HG02885 (cell line): ENCODE results near the gene SPATS1.
"Not testable (repeated sequence)": the region's sequence is repeated elsewhere in the genome, so short reads cannot be mapped to it uniquely, and the experiment has no call there.

ENCODE experiments used
- ATAC-seq: cut with Tn5 transposase; IDR thresholded peaks from one replicate; pipeline ENCODE4 v1.9.1; 2021; ENCODE audit warnings: mild to moderate bottlenecking; ENCODE audit not compliant: unreplicated experiment, poor library complexity

SPATS1 gene

DNA sequence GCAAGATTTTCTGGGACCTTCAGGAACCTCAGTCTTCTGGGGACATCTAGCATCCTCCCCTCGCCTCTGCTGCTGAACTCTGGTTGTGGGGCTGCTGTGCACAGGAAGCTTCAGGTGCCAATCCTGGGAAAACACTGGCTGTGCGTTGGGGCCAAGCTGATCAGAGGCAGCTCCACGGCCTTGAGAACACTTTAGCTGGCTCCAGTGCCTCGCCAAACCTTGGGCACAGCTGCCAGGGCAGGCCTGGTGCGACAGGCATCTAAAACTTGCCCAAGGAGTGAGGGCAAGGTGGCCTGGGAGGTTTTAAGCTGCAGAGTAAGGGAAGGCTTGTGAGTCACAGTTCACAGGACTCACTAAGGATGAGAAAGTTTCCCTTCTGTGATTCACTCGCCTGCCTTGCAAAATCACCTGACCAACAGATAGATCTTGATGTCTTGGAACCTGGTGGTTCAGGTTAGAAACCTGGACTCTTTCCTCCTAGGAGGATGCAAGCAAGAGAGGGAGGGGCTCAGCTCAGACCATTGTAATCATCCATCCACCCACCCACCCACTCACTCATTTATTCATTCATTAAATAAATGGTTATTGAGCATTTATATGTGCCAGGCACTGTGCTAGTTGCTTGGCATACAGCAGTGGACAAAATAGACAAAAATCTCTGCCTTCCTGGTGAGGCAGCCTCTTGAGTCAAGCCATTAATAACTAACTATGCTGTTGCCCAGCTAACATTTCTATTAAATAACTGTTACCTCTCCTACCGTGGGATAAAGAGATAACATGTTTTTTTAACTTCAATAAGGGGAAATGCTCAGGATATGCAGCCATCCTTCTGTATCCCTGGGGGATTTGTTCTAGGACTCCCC is 2.5 kb upstream of the SPATS1 start:
- no peak for ATAC-seq

GRCh38 chr6:44341095-44341890 is 1.2 kb upstream of the SPATS1 start:
- ATAC-seq, result no peak

- ATAC-seq, result no peak
These were observed 398 bp upstream of the SPATS1 start for GRCh38 chr6:44342052-44342451.

DNA sequence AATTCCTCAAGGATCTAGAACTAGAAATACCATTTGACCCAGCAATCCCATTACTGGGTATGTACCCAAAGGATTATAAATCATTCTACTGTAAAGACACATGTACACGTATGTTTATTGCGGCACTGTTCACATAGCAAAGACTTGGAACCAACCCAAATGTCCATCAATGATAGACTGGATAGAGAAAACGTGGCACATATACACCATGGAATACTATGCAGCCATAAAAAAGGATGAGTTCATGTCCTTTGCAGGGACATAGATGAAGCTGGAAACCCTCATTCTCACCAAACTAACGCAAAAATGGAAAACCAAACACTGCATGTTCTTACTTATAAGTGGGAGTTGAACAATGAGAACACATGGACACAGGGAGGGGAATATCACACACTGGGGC is 4.4 kb downstream of the SPATS1 start:
- not testable (repeated sequence) for ATAC-seq

GRCh38 chr6:44349904-44350649 is 7.6 kb downstream of the SPATS1 start:
- ATAC-seq, result no peak

DNA sequence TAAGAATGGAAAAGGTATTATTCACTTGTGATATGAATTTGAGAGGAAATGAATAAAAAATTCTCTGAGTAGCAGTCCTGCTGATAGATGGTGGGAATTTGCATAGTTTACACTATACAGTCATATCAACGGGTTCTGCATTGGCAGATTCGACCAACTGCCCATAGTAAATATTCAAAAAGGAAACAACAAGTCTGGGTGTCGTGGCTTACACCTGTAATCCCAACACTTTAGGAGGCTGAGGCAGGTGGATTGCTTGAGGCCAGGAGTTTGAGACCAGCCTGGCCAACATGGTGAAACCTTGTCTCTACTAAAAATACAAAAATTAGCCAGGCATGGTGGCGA is 8.2 kb downstream of the SPATS1 start:
- ATAC-seq, result not testable (repeated sequence)

GRCh38 chr6:44352259-44352658 is 9.8 kb downstream of the SPATS1 start:
- ATAC-seq, result no peak

DNA sequence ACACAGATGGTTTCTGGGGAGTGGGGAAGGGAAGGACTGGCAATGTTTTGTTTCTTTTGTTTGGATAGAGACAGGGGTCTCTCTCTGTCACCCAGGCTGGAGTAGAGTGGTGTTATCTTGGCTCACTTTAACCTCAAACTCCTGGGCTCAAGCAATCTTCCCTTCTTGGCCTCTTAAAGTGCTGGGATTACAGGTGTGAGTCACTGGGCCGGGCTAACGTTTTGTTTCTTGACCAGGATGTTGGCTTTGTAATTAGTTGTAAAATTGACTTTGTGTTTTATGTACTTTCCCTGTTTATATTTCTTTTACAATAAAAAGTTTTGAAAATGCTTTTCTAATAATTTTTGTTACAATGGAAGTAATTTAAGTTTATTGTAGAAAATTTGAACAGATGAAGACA is 10.9 kb downstream of the SPATS1 start:
- ATAC-seq, result no peak

DNA sequence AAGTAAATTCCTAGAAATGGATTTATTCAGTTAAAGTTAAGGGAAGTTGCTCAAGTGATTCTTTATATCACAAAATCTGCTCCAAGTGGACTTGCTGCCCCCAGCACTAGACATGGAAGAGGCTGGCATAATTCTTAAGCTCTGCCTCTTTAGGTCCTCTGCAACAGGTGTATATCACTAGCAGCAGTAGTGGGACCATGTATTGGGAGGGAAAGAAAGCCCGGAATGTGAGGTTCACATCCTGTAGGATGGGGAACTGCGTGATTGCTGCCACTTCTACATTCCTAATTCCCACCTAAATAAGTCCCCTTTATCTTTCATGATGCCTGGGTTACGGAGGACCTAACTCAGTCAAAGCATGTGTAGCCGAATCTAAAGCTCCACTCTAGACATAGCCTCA is 13.2 kb downstream of the SPATS1 start:
- no peak for ATAC-seq

GRCh38 chr6:44356487-44356886 is 14.0 kb downstream of the SPATS1 start:
- no peak for ATAC-seq

GRCh38 chr6:44359973-44360372 is 17.5 kb downstream of the SPATS1 start:
- no peak for ATAC-seq

DNA sequence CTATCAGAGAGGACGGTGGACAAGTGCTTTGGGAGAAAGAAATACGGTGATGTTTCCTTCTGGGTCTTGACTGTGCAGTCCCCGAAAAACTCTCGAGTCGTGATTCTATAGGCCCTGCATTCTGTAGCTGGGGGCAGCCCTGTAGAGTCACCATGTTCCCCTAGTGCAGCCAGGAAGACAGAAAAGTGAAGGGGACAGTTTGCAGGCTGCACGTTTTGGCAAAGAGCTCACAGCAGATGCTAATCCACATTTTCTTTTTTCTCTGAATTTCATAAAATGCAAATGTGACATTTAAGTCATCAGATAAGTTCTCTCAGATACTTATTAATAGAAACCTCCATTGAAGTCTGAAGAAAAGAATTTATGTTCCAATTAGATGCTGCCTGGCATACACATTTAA is 19.5 kb downstream of the SPATS1 start:
- ATAC-seq, result no peak

DNA sequence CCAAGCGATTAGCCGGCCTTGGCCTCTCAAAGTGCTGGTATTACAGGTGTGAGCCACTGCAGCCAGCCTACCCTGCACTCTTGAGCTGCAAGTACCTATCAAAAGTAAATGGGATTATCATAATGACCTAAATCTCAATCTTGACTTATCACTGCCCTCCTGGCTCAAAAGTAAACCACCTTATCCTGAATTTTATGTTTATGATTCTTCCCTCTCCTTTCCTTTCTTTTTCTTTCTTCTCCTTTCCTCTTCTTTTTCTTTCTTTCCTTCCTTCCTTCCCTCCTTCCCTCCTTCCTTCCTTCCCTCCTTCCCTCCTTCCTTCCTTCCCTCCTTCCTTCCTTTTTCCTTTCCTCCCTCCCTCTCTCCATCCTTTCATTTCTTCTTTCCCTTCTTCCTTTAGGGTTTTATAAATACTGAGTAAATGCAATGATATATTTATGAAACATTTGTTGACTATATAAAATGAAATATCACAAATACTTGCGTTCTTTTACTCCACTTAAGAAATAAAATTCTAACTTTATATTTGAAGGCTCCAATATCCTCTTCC is 21.0 kb downstream of the SPATS1 start:
- ATAC-seq, result no peak

GRCh38 chr6:44366781-44367180 is 24.3 kb downstream of the SPATS1 start:
- ATAC-seq, result no peak

DNA sequence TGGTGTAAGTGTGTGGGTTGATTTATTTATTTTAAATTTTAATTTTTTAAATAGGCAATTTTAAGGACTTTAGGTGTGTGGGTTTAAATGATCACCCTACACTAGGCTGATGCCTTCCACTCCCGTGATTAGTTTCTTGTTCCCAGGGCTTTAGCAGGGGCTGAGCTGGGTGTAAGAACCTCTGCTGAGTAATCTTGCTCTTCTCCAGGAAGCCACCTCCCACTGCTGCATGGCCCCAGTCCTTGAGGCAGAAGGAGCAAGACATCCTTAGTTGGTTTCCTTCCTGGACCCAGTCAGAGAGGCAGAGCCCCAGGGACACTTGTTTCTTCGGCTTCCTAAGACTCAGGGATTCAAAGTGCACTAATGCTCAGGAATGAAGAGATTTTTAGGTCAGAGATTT is 25.2 kb downstream of the SPATS1 start:
- ATAC-seq, result no peak

- ATAC-seq, result no peak
These were observed 30.6 kb downstream of the SPATS1 start for GRCh38 chr6:44373051-44373450.

- ATAC-seq, result no peak
These were observed 31.3 kb downstream of the SPATS1 start for GRCh38 chr6:44373787-44374186.

GRCh38 chr6:44375071-44375470 is 32.6 kb downstream of the SPATS1 start:
- ATAC-seq, result no peak

GRCh38 chr6:44377484-44377883 is 35.0 kb downstream of the SPATS1 start:
- no peak for ATAC-seq

DNA sequence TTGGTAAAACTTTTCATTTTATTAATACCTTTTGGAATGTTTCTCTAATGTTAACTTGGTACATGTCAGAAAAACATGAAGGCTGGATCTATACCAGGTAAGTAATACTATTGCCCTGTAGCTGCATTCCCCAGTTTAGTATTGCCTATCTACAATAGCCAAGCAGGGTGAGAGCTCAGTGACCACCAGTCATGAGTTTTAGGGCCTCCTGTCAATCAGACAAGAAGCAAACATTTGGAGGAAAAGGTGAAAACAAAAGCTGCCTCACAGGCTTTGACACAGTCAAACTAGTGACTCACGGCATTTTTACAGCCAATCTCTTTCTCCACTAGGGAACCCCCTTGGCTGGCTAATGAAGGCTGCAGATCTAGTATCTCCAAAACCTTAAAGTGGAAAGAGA is 35.5 kb downstream of the SPATS1 start:
- ATAC-seq, result no peak

DNA sequence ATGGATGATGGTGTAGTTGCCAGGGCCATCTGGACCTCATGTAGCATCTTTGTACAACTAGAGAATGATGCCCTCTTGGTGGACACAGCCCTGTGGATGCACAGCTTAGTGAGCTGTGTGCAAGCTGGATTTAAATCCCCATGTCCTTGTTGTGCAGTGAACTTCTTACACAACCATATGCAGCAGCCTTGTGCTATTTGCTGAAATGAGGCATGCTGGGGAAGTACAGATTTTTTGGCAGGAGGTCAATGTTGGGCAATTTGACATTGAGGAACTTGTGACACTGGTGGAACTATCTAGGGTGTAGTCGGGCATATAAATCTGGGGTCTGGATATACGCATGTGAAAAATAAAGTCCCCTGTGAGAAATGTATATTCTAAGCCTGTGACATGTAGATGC is 39.3 kb downstream of the SPATS1 start:
- ATAC-seq, result no peak
